ENCODE data around the gene PPM1J. TPM values are rescaled to one million over a fixed set of nuclear protein-coding genes. Genes with fewer than 3 reads are reported as not detected.

Gene PPM1J
- total RNA-seq, 1 donor from 2014 or later, result 1.4 TPM

DNA sequence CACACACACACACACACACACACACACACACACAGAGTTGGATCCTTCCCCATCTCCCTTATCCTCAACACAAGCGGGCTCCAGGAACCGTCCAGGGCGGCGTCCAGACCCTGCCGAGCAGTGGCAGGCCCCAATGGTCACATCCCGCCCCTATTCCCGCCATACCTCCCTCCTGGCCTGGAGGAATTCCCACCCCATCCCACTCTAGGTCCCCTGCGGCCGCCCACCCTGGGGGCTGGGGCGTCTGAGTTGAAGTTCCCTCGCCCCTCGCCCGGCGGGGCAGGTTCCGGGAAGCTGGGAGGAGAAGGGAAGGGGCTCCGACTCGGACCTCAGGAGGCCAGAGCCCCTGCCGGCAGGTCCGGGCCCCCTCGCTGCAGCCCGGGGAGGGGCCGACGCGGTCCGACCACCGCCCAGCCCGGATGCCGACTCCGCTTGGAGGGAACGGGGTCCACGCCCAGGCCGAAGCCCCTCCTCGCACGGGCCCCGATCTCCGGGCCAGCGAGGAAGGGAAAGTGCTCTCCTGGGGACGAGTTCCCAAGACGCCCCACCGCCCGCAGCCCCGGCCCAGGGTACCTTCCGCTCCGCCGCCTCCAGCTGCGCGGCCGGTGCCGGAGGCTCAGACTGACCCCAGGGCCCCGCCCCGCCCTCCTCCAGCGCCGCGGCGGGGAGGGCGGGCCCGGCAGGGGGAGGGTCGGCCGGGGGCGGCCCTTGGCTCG lies 8.5 kb downstream of the PPM1J start, which contains the start of gene RHOC:
Gene RHOC (minus strand): TSS at position 623 of the 716 bp plus-strand sequence. CDS start 3,328 bp downstream, outside the sequence.
- Mint-ChIP-seq H3K4me1 (peaks cover 55% of the 10 kb centered on the region), H3K36me3 (ENCODE audit: low read depth) (no peaks in the 10 kb centered on the region), H3K27ac (ENCODE audit: unreplicated experiment) (no peak within 1 kb of the TSS), H3K9me3 (no peaks in the 10 kb centered on the region), H3K4me3 (peak within 1 kb of the TSS; percentile 94), H3K27me3 (ENCODE audit: low read depth) (peaks cover 25% of the 10 kb centered on the region)
- TF ChIP-seq CTCF (conservative IDR thresholded peaks at IDR 0.05), result no peak
- DNase-seq (ENCODE audit: low read depth, low spot score), result peak; percentile 59

DNA sequence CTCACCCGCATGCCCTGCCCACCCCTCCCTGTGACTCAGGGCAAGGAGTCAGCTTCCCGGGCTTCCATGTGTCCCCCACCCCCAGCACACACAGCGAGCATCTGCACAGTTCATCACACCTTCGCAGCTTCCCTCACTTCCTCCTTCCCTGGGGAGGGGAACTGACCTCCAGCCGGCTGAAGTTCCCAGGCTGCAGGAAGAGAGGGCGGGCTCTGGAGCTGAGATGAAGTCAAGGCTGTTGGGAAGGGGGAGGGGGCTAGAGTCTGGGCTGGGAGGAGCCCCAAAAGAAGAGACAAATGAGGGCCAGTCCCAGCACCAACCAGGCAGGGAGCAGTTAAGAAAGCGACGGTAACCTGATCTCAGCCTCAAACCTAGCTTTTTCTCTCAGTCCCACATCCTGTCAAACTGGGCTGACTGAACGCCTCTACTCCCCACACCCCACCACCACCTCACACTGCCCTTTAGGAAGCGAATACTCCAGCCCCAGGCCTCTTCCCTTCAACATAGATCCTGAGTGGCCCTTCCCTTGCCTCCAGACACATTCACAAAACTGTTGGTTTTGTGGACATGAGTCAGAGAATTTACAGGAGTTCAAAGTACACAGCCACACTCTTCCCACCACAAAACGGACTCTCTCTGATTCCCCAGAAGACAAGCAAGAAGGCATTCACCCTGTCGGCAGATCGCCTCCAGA lies 10.1 kb downstream of the PPM1J start:
- Mint-ChIP-seq H3K9me3 (no peaks in the 10 kb centered on the region), H3K27me3 (ENCODE audit: low read depth) (peaks cover 16% of the 10 kb centered on the region), H3K4me1 (peaks cover 68% of the 10 kb centered on the region), H3K36me3 (ENCODE audit: low read depth) (peaks cover 3% of the 10 kb centered on the region), H3K27ac (ENCODE audit: unreplicated experiment) (peak overlapping the region; percentile 83), H3K4me3 (peak overlapping the region; percentile 94)
- TF ChIP-seq CTCF (conservative IDR thresholded peaks at IDR 0.05), result no peak
- DNase-seq (ENCODE audit: low read depth, low spot score), result peak; percentile 68

DNA sequence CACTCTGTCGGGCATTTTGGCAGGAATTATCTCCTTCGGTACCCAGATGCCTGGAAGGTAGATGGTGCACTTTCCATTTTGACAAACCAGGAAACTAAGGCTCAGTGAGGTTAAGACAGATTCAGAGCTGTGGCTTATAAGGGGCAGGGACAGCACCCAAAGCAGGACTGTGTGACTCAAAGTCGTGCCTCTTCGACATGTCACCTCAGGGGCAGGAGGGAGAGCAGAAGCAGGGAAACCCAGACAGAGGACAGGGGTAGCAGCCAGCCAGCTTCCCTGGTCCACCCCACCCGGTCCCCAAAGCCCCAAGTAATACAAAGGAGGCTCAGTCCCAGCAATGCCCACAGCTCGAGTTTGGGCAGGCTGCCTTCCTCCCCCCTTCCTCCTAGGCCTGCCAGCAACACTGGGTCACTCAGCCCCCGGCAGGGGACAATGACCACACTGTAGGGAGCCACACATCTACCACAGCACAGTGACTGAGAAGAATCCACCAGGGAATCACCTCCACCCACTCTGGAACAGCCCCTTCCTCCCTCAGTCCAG lies 10.7 kb downstream of the PPM1J start:
- H3K27me3 Mint-ChIP-seq (ENCODE audit: low read depth), result peaks cover 12% of the 10 kb centered on the region
- H3K4me1 Mint-ChIP-seq, result peaks cover 74% of the 10 kb centered on the region
- DNase-seq (ENCODE audit: low read depth, low spot score), result no peak
- no peak for TF ChIP-seq CTCF (conservative IDR thresholded peaks at IDR 0.05)
- H3K36me3 Mint-ChIP-seq (ENCODE audit: low read depth), result peaks cover 6% of the 10 kb centered on the region
- H3K4me3 Mint-ChIP-seq, result peak overlapping the region; percentile 94
- H3K9me3 Mint-ChIP-seq, result no peaks in the 10 kb centered on the region
- H3K27ac Mint-ChIP-seq (ENCODE audit: unreplicated experiment), result peak overlapping the region; percentile 83

DNA sequence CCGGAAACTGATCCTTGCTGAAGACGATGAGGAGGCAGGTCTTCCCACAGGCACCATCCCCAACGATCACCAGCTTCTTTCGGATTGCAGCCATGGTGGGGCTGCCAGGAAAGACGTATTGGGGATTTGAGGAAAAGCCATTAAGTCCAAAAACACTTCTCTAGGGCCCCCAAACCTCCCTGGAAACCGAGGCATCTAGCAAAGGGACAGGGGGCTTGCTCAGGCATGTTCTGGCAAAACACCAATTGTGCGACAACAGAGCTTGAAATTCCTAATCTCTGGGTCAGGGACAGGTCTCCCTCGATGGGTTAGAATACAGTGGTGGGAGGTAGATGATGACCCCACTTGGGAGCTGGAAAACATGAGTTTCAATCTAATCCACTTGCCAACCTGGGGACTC lies 11.4 kb downstream of the PPM1J start:
- Mint-ChIP-seq H3K9me3 (no peaks in the 10 kb centered on the region), H3K36me3 (ENCODE audit: low read depth) (peaks cover 7% of the 10 kb centered on the region), H3K4me1 (peaks cover 77% of the 10 kb centered on the region), H3K27me3 (ENCODE audit: low read depth) (peaks cover 8% of the 10 kb centered on the region), H3K4me3 (peak overlapping the region; percentile 94), H3K27ac (ENCODE audit: unreplicated experiment) (no peak overlapping the region)
- DNase-seq (ENCODE audit: low read depth, low spot score), result no peak
- TF ChIP-seq CTCF (conservative IDR thresholded peaks at IDR 0.05), result no peak

DNA sequence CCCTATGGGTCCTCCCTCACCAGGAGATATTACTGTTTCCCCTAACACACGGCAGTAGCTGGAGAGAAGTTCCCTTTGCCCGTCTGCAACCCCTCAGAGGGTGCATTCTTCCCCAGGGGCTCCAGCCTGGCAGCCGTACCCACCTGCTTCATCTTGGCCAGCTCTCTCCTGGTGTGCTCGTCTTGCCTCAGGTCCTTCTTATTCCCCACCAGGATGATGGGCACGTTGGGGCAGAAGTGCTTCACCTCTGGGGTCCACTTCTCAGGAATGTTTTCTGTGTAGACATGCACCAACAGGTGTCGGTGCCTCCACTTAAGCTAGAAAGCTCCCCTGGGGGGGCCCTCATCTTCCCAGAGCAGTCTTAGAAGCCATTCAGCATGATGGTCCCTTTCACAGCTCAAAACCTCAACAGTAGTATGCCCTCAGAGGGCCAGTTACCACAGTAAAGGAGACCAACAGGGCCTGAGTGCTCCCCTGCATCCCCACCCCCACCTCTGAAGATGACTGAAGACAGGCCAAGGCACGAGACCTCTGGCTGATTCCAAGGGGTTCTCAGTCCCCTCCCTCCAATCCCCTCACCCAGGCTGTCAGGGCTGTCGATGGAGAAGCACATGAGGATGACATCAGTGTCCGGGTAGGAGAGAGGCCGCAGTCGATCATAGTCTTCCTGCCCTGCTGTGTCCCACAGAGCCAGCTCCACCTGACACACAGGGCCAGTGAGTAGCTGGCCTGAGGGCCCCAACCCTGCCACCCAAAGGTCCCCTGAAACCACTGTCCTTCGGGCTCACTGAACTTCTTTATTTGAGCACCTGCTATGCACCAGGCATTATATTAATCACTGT lies 12.5 kb downstream of the PPM1J start:
- Mint-ChIP-seq H3K27me3 (ENCODE audit: low read depth) (peaks cover 6% of the 10 kb centered on the region), H3K9me3 (no peaks in the 10 kb centered on the region), H3K27ac (ENCODE audit: unreplicated experiment) (peak overlapping the region; percentile 65), H3K4me1 (peaks cover 71% of the 10 kb centered on the region), H3K36me3 (ENCODE audit: low read depth) (peaks cover 7% of the 10 kb centered on the region), H3K4me3 (peak overlapping the region; percentile 78)
- no peak for DNase-seq (ENCODE audit: low read depth, low spot score)
- no peak for TF ChIP-seq CTCF (conservative IDR thresholded peaks at IDR 0.05)
